RWPE2 (cell line): ENCODE results near the gene HLA-G.

Experiments used
- ATAC-seq: fragments of 200-7000 bp; cut with Tn5 transposase; 3 replicates; pipeline ENCODE4 v1.9.1; 2021; ENCODE audit warnings: low read depth
- DNase-seq: peaks from one replicate; pipeline ENCODE4 v3.0.0-alpha.2; 2020; ENCODE audit warnings: low spot score
- H3K27ac ChIP-seq: fragments of 450-650 bp; 2 replicates; pipeline ENCODE4 v1.5.1; 2017; ENCODE audit warnings: mild to moderate bottlenecking; ENCODE audit not compliant: poor library complexity, severe bottlenecking
- H3K27me3 ChIP-seq: fragments of 250-450 bp; sonication (Bioruptor Pico); 2 replicates; pipeline ENCODE4 v1.5.1; 2021; ENCODE audit warnings: mild to moderate bottlenecking, moderate library complexity; ENCODE audit not compliant: insufficient read depth, poor library complexity, severe bottlenecking
- H3K36me3 ChIP-seq: fragments of 250-450 bp; sonication (Bioruptor Pico); 2 replicates; pipeline ENCODE4 v1.5.1; 2020; ENCODE audit warnings: low read depth, mild to moderate bottlenecking, moderate library complexity
- H3K4me1 ChIP-seq: fragments of 250-450 bp; sonication (Bioruptor Pico); 2 replicates; pipeline ENCODE4 v1.5.1; 2021; ENCODE audit warnings: mild to moderate bottlenecking, moderate library complexity; ENCODE audit not compliant: insufficient read depth, poor library complexity, severe bottlenecking
- H3K4me3 ChIP-seq: fragments of 250-450 bp; sonication (Bioruptor Pico); 2 replicates; pipeline ENCODE4 v1.5.1; 2021; ENCODE audit warnings: mild to moderate bottlenecking, moderate library complexity; ENCODE audit not compliant: severe bottlenecking
- H3K9me3 ChIP-seq: fragments of 250-450 bp; sonication (Bioruptor Pico); 2 replicates; pipeline ENCODE4 v1.5.1; 2021; ENCODE audit warnings: mild to moderate bottlenecking, moderate library complexity; ENCODE audit not compliant: severe bottlenecking
- CTCF ChIP-seq: fragments of 450-650 bp; IDR thresholded peaks from one replicate; pipeline ENCODE4 v1.5.1; 2017; ENCODE audit warnings: mild to moderate bottlenecking, moderate library complexity; ENCODE audit not compliant: poor library complexity, severe bottlenecking

HLA-G gene

GRCh38 chr6:29847871-29848630 lies 20.4 kb downstream of the HLA-G start:
- peak; percentile 95 for TF ChIP-seq CTCF
- Histone ChIP-seq H3K4me1 (no peaks in the 10 kb centered on the region), H3K9me3 (peaks cover 4% of the 10 kb centered on the region), H3K4me3 (no peak overlapping the region), H3K36me3 (no peaks in the 10 kb centered on the region), H3K27ac (no peak overlapping the region), H3K27me3 (peaks cover 38% of the 10 kb centered on the region)
- ATAC-seq, result peak; percentile 86
- no peak for DNase-seq

GRCh38 chr6:29850011-29850553 lies 22.5 kb downstream of the HLA-G start:
- DNase-seq (no peak), ATAC-seq (no peak)
- Histone ChIP-seq H3K4me1 (no peaks in the 10 kb centered on the region), H3K36me3 (no peaks in the 10 kb centered on the region), H3K27ac (no peak overlapping the region), H3K27me3 (peaks cover 38% of the 10 kb centered on the region), H3K9me3 (peaks cover 4% of the 10 kb centered on the region), H3K4me3 (no peak overlapping the region)
- no peak for TF ChIP-seq CTCF

- Histone ChIP-seq H3K4me3 (no peak overlapping the region), H3K27me3 (peaks cover 38% of the 10 kb centered on the region), H3K4me1 (no peaks in the 10 kb centered on the region), H3K36me3 (no peaks in the 10 kb centered on the region), H3K9me3 (no peaks in the 10 kb centered on the region), H3K27ac (no peak overlapping the region)
- ATAC-seq, result no peak
- DNase-seq, result no peak
- no peak for TF ChIP-seq CTCF
Observed at GRCh38 chr6:29851190-29851589, 23.6 kb downstream of the HLA-G start.

GRCh38 chr6:29853245-29853644 lies 25.6 kb downstream of the HLA-G start:
- Histone ChIP-seq H3K36me3 (no peaks in the 10 kb centered on the region), H3K4me3 (no peak overlapping the region), H3K27me3 (peaks cover 35% of the 10 kb centered on the region), H3K4me1 (no peaks in the 10 kb centered on the region), H3K9me3 (no peaks in the 10 kb centered on the region), H3K27ac (no peak overlapping the region)
- no peak for TF ChIP-seq CTCF
- DNase-seq (no peak), ATAC-seq (no peak)

- no peaks in the 10 kb centered on the region for H3K9me3 ChIP-seq
- no peaks in the 10 kb centered on the region for H3K36me3 ChIP-seq
- peaks cover 4% of the 10 kb centered on the region for H3K27me3 ChIP-seq
- no peak overlapping the region for H3K4me3 ChIP-seq
- no peaks in the 10 kb centered on the region for H3K4me1 ChIP-seq
- DNase-seq (no peak), ATAC-seq (no peak)
- no peak overlapping the region for H3K27ac ChIP-seq
- no peak for TF ChIP-seq CTCF
Observed at GRCh38 chr6:29858006-29858405, 30.4 kb downstream of the HLA-G start.
